Measurements from ENCODE around the gene ADSS2.

DNA sequence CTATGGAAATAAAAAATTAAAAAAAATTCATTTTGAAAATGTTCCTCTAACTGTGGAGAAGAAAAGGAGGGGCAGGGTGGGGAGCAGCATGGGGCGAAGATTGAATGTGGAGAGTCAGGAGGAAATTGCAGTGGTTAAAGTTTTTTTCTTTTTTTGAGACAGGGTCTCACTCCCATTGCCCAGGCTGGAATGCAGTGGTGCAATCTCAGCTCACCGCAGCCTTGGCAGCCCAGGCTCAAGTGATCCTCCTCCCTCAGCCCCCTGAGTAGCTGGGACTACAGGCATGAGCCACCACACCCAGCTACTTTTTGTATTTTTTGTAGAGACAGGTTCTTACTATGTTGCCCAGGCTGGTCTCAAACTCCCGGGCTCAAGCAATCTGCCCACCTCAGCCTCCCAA lies 67.6 kb downstream of the ADSS2 start:
- TF ChIP-seq POLR2A (IDR thresholded peaks at IDR 0.05; ENCODE audit: low read depth, low read length) (no peak), POLR2AphosphoS5 (IDR thresholded peaks at IDR 0.05; ENCODE audit: low read depth, low read length) (no peak)
